Ovary (tissue), 3 donors: ENCODE data around the gene RPTOR.

Experiments
- POLR2A ChIP-seq: fragments of 450-650 bp; IDR thresholded peaks from one replicate; pipeline ENCODE4 v1.6.1; 2017; ENCODE audit warnings: antibody characterized with exemption, mild to moderate bottlenecking, moderate library complexity
- TF ChIP-seq, protein P1 (sequence below), 3 donors: fragments of 450-650 bp in 2 of 3; fragments of 200-600 bp in 1 of 3; IDR thresholded peaks; one replicate each; pipeline versions ENCODE4 v1.5.1 to v1.8.0; 2016 to 2022; ENCODE audit warnings: antibody characterized with exemption in 3 of 3, mild to moderate bottlenecking in 1 of 3
- donor health status: DM: no; HTN: no; CAD: no.

- TF ChIP-seq, protein P1, sequence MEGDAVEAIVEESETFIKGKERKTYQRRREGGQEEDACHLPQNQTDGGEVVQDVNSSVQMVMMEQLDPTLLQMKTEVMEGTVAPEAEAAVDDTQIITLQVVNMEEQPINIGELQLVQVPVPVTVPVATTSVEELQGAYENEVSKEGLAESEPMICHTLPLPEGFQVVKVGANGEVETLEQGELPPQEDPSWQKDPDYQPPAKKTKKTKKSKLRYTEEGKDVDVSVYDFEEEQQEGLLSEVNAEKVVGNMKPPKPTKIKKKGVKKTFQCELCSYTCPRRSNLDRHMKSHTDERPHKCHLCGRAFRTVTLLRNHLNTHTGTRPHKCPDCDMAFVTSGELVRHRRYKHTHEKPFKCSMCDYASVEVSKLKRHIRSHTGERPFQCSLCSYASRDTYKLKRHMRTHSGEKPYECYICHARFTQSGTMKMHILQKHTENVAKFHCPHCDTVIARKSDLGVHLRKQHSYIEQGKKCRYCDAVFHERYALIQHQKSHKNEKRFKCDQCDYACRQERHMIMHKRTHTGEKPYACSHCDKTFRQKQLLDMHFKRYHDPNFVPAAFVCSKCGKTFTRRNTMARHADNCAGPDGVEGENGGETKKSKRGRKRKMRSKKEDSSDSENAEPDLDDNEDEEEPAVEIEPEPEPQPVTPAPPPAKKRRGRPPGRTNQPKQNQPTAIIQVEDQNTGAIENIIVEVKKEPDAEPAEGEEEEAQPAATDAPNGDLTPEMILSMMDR (IDR thresholded peaks at IDR 0.05): no peak
- no peak for TF ChIP-seq POLR2A
Observed at GRCh38 chr17:80591788-80592187, 47.1 kb downstream of the RPTOR start.
